Transverse colon (tissue), 4 donors: ENCODE results near the gene AREG. TPM values are rescaled to one million over a fixed set of nuclear protein-coding genes. Genes with fewer than 3 reads are reported as not detected.

ENCODE experiments used
- DNase-seq: peaks from one replicate; pipeline ENCODE4 v3.0.0-alpha.2; 2019
- H3K27ac ChIP-seq, 4 donors: fragments of 200-600 bp; sonication (generic); 2 replicates each; pipeline ENCODE4 v1.5.1; 2016 to 2018; ENCODE audit warnings: inconsistent platforms in 4 of 4
- H3K27me3 ChIP-seq: fragments of 200-600 bp; sonication (generic); 2 replicates; pipeline ENCODE4 v1.5.1; 2017; ENCODE audit warnings: inconsistent platforms
- H3K36me3 ChIP-seq, 4 donors: fragments of 200-600 bp; sonication (generic); 2 replicates each; pipeline ENCODE4 v1.5.1; 2017 to 2019; ENCODE audit warnings: inconsistent platforms in 4 of 4
- H3K4me1 ChIP-seq, 4 donors: fragments of 200-600 bp; sonication (generic); 2 replicates each; pipeline ENCODE4 v1.5.1; 2017 to 2020; ENCODE audit warnings: inconsistent platforms in 4 of 4
- H3K4me3 ChIP-seq, 4 donors: fragments of 200-600 bp; sonication (generic); 1 replicate in 1 of 4; 2 replicates in 3 of 4; pipeline versions ENCODE4 v1.5.1 to v1.6.1; 2017 to 2019; ENCODE audit warnings: inconsistent platforms in 4 of 4
- H3K9me3 ChIP-seq, 2 donors: fragments of 200-600 bp; sonication (generic); 2 replicates each; pipeline ENCODE4 v1.5.1; 2017 to 2019; ENCODE audit warnings: inconsistent platforms in 2 of 2
- EP300 ChIP-seq: sonication (generic); formaldehyde crosslinking; IDR thresholded peaks from one replicate; pipeline ENCODE4 v1.6.1; 2017; ENCODE audit warnings: antibody characterized with exemption, low read depth
- POLR2A ChIP-seq: fragments of 450-650 bp; IDR thresholded peaks from one replicate; pipeline ENCODE4 v1.6.1; 2016; ENCODE audit warnings: antibody characterized with exemption, mild to moderate bottlenecking, moderate library complexity
- POLR2AphosphoS5 ChIP-seq, 3 donors: sonication (generic); formaldehyde crosslinking; IDR thresholded peaks; one replicate each; pipeline ENCODE4 v1.6.1; 2016; ENCODE audit warnings: antibody characterized with exemption in 3 of 3
- WGBS, 2 donors: methylation state at CpG; one replicate each; pipeline ENCODE4 v1.1.5; 2018; ENCODE audit warnings: low coverage in 1 of 2; 5-methylcytosine and 5-hydroxymethylcytosine counted together
- in situ Hi-C, 4 donors: fragments of 200-750 bp; cut with MboI; loops; one replicate each; pipeline versions ENCODE4 v1.15.0 to v1.15.1; 2017; ENCODE audit warnings: low sequenced_read_pairs in 3 of 4, low pct_ligation_motif_present in 1 of 4, low pct_unique_long_range_greater_than_20kb in 1 of 4
- intact Hi-C: fragments of 100-400 bp; cut with DNase I; formaldehyde crosslinking; loops from one replicate; pipeline ENCODE4 v1.15.1; 2023; ENCODE audit warnings: low total_unique reads
- total RNA-seq, 4 donors: library from RNA; depleted of rRNA; stranded (reverse); fragments of >200 nt; gene quantifications; one replicate each; pipeline ENCODE4 v1.1.0, GENCODE V29; 2016
- TF ChIP-seq, protein P1 (sequence below), 5 experiments: fragments of 200-600 bp in 3 of 5; fragments of 450-650 bp in 2 of 5; sonication (generic) in 3 of 5; IDR thresholded peaks; 1 replicate in 2 of 5; 2 replicates in 3 of 5; pipeline ENCODE4 v1.5.1; 2016 to 2017; ENCODE audit warnings: antibody characterized with exemption in 5 of 5, inconsistent platforms in 3 of 5, mild to moderate bottlenecking in 2 of 5, moderate library complexity in 1 of 5

Gene AREG
- total RNA-seq, 4 donors from 2014 or later = 16.4 to 44.2 (median 27.1) TPM

DNA sequence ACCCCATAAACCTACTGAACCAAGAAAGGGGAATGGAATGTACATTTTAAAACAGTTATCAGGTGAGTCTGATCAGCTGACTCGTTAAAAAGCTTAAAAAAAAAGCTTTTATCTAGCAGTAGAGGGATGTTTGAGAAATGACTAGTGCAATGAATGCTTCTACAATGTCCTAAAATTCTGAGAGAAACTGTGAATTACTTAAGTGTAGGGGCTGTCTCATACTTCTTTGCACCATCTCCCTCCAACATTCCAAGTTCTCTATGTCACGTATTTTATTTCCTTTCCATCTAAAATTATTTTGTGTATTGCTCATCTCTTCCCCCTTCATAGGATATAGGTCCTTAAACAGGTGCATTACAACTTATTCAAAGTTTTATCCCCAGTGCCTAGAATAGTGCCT, 11.9 kb upstream of the AREG start:
- in situ Hi-C loops = no loop called here
- WGBS, 2 donors = 55 to 79% methylated on average over 2 of the region's 2 CpGs
- Histone ChIP-seq H3K27ac (no peak overlapping the region), H3K4me3 (no peak overlapping the region), H3K36me3 (no peaks in the 10 kb centered on the region), H3K4me1 (no peaks in the 10 kb centered on the region), H3K9me3 (no peaks in the 10 kb centered on the region), H3K27me3 (no peaks in the 10 kb centered on the region)
- intact Hi-C loops = no loop called here
- TF ChIP-seq, protein P1, sequence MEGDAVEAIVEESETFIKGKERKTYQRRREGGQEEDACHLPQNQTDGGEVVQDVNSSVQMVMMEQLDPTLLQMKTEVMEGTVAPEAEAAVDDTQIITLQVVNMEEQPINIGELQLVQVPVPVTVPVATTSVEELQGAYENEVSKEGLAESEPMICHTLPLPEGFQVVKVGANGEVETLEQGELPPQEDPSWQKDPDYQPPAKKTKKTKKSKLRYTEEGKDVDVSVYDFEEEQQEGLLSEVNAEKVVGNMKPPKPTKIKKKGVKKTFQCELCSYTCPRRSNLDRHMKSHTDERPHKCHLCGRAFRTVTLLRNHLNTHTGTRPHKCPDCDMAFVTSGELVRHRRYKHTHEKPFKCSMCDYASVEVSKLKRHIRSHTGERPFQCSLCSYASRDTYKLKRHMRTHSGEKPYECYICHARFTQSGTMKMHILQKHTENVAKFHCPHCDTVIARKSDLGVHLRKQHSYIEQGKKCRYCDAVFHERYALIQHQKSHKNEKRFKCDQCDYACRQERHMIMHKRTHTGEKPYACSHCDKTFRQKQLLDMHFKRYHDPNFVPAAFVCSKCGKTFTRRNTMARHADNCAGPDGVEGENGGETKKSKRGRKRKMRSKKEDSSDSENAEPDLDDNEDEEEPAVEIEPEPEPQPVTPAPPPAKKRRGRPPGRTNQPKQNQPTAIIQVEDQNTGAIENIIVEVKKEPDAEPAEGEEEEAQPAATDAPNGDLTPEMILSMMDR (IDR thresholded peaks at IDR 0.05) = no peak
- no peak for TF ChIP-seq POLR2A
- TF ChIP-seq POLR2AphosphoS5 (IDR thresholded peaks at IDR 0.05) = no peak
- no peak for TF ChIP-seq EP300
- DNase-seq = no peak

DNA sequence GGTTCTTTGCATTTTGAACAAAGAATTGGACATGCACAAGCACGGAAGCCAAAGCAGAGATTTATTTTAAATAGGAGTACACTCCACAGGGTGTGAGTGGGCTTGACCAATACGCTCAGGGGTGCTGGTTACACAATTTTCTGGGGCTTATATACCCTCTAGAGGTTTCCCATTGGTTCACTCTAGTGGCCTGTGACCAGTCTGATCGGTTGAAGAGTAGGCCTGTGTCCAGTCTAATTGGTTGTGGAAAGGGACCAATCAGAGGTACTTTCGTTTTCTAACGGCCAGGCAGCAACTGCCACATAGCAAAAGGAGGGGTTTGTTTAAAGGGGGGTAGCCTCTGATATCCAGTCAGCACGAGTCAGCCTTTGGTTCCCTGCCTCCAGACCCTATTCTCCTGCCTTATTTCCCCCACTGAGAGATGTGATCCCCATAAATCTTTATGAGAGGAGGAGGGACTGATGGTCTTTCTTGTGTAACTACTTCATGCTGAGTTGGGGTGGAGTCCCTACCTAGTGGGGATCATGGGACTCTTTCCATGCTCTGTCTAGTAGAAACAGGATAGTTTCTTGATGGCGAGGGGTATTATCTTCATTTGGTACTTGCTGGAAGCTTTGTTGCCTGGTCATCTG, 11.3 kb upstream of the AREG start:
- H3K4me1 ChIP-seq = no peaks in the 10 kb centered on the region
- in situ Hi-C loops (no loop called here), intact Hi-C loops (no loop called here)
- H3K27me3 ChIP-seq = no peaks in the 10 kb centered on the region
- H3K27ac ChIP-seq = no peak overlapping the region
- H3K4me3 ChIP-seq = no peak overlapping the region
- TF ChIP-seq EP300 (no peak), POLR2AphosphoS5 (IDR thresholded peaks at IDR 0.05) (no peak), POLR2A (no peak)
- TF ChIP-seq, protein P1 (IDR thresholded peaks at IDR 0.05) = no peak
- no peaks in the 10 kb centered on the region for H3K36me3 ChIP-seq
- 76% methylated on average over 7 of the region's 7 CpGs; no CpG with 5 or more reads in 1 of the 2 donors for WGBS, 2 donors
- H3K9me3 ChIP-seq = no peaks in the 10 kb centered on the region
- DNase-seq = no peak

DNA sequence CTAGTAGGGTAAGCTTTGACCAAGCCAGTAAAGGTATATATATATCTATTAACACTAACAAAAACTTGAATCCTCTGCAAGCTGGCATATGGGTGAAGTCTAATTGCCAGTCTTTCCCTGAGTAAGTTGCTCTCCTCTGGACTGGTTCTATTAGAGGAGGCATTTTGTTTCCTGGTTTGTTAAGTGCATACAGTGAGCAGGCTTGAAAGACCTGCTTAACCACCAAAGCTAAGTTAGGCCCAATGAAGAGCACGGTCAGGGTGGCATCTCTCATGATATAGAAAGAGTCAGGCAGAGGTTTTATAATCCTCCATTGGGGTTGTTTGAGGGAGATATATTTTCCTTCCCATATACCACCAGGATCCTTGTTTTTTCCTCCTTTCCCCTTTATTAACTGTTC, 9.6 kb upstream of the AREG start:
- TF ChIP-seq, protein P1 (IDR thresholded peaks at IDR 0.05) = no peak
- TF ChIP-seq POLR2A (no peak), POLR2AphosphoS5 (IDR thresholded peaks at IDR 0.05) (no peak), EP300 (no peak)
- Histone ChIP-seq H3K36me3 (no peaks in the 10 kb centered on the region), H3K4me1 (no peaks in the 10 kb centered on the region), H3K4me3 (no peak overlapping the region), H3K27me3 (no peaks in the 10 kb centered on the region), H3K9me3 (no peaks in the 10 kb centered on the region), H3K27ac (no peak overlapping the region)
- intact Hi-C loops (no loop called here), in situ Hi-C loops (no loop called here)
- 29 to 44% methylated on average over 1 of the region's 1 CpG for WGBS, 2 donors
- no peak for DNase-seq

DNA sequence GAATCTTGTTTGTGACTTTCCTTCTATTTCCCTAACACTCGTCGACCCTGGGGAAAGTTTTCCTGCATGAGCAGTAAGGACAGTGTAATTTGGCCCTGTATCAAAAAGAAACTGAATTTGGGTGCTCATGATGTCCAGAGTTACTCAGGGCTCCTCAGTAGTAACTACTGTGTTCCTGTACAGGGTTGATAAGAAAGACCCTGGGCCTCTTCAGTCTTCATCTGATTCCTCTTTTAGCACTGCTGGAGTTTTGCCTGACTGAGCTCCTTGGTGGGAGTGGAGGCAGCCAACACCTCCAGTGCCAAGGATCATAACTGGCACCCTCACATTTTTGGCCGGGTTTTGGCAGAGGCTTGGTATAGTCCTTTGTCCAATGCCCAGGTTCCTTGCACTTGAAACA, 7.1 kb upstream of the AREG start:
- TF ChIP-seq, protein P1 (IDR thresholded peaks at IDR 0.05) = no peak
- TF ChIP-seq EP300 = no peak
- no peak for TF ChIP-seq POLR2AphosphoS5 (IDR thresholded peaks at IDR 0.05)
- no peak for TF ChIP-seq POLR2A
- no peaks in the 10 kb centered on the region for H3K27me3 ChIP-seq
- in situ Hi-C loops (no loop called here), intact Hi-C loops (no loop called here)
- WGBS, 2 donors = 95% methylated on average over 3 of the region's 3 CpGs; no CpG with 5 or more reads in 1 of the 2 donors
- H3K9me3 ChIP-seq = no peaks in the 10 kb centered on the region
- no peak overlapping the region for H3K27ac ChIP-seq
- H3K4me1 ChIP-seq = no peaks in the 10 kb centered on the region
- H3K36me3 ChIP-seq = no peaks in the 10 kb centered on the region
- no peak overlapping the region for H3K4me3 ChIP-seq
- no peak for DNase-seq
